HG02870 (cell line): Measurements from ENCODE around the gene ST7.
A peak's percentile ranks its signal among the peaks of the same experiment; 100 is the strongest.

Experiments
- ATAC-seq: cut with Tn5 transposase; IDR thresholded peaks from one replicate; pipeline ENCODE4 v1.9.1; 2021; ENCODE audit warnings: mild to moderate bottlenecking, moderate library complexity; ENCODE audit not compliant: unreplicated experiment

The ST7 gene

DNA sequence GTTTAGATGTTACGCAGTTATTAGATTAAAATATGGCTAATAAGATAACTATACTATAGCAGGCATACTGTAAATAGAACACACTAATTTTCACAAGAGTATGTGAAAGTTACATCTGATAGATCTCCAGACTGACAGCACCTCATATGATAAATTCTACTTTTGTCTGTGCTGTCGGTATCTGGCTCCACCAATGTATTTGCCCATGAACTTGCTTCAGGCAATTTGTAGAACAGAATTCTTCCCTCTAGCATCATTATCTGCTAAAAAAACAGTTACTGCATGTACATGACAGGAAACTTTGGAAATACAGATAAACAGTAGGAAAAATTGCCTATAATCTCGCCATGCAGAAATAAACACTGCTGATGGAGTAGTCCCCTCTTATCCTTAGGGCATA lies 231.8 kb downstream of the ST7 start:
- ATAC-seq, result no peak

- no peak for ATAC-seq
Measured at GRCh38 chr7:117186218-117187010, 233.1 kb downstream of the ST7 start.

DNA sequence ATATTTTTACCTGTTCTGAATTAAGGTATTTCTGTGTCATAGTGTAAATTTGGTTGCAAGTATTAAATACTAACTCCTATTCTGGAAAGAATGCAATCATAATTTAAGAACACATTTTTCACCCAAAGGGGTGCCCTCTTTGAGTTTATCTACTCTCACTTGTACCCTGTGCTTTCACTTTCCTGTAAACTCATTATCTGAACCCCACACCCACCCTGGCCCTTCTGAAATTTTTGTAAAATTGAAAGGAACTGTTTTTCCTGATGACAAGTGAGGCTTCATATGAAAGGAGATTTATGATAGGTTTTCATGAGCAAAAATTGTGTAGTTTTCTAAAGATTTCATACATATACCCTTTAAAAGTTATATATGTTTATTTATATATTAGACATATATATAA lies 235.1 kb downstream of the ST7 start:
- no peak for ATAC-seq

DNA sequence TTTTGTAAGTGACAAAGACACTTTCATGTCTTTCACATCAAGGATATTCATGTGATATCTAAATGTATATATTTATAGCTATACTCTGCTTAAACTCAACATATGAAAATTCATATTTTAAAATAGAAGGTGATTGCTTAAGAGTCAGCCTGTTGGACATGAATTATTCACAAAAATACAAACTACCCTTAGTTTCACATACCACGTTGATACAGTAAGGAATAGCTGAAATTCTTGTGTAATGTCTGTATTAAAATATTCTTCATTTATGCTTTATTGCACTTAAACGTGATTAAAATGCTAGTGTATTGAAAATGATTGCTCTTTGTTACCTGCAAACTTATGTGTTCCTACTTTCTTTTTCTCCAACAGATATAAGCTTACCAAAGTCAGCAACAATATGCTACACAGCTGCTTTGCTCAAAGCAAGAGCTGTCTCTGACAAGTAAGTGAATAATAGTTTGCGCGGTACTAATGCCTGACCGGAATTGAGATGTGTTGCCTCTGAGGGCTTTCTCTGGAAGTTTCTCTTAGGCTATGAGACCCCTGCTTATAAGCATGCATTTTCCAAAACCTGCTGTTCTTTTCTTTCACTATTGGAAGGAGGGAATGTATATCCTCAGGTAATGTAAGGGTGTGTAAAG lies 235.8 kb downstream of the ST7 start:
- no peak for ATAC-seq

DNA sequence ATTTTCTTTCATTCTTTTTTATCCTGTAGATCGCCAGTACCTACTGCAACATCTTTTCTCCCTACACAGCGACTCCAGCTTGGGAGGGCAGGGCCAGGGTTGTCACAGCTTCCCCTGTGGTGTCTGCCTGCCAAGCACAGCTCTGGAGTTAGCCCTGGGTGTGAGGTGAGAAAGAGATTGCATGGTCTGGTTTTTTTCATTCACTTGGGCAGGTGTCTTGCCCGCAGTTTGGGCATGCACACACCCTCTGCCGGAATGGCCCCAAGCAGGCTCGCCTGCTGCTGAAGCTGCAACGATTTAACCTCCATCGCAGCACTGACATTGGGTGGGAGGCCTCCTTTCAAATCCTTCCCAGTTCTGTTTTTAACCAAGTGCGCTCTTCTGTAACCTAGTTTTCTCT lies 236.8 kb downstream of the ST7 start:
- ATAC-seq, result no peak

GRCh38 chr7:117190746-117191435 lies 237.6 kb downstream of the ST7 start:
- ATAC-seq, result no peak

- ATAC-seq, result no peak
Measured at GRCh38 chr7:117192108-117192507, 238.8 kb downstream of the ST7 start.

GRCh38 chr7:117193564-117193963 lies 240.3 kb downstream of the ST7 start:
- ATAC-seq, result no peak

DNA sequence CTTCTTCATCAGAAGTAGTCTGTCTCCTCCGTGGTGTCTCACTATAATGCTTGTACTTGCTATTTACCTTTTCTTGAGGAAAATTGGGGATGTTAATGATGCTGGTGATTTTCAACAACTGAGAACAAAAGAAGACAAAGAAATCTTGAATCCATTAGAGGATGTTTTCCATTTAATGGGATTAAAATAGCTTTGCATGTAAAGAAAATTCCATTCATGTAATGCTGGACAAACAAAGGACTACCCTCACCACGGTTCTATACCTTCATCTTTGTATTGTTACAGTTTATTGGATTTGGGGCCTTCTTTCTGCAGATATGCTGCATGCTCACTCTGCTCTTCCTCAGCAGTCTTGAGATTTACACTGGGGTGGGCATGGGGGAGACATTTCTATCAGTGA lies 241.1 kb downstream of the ST7 start:
- no peak for ATAC-seq

DNA sequence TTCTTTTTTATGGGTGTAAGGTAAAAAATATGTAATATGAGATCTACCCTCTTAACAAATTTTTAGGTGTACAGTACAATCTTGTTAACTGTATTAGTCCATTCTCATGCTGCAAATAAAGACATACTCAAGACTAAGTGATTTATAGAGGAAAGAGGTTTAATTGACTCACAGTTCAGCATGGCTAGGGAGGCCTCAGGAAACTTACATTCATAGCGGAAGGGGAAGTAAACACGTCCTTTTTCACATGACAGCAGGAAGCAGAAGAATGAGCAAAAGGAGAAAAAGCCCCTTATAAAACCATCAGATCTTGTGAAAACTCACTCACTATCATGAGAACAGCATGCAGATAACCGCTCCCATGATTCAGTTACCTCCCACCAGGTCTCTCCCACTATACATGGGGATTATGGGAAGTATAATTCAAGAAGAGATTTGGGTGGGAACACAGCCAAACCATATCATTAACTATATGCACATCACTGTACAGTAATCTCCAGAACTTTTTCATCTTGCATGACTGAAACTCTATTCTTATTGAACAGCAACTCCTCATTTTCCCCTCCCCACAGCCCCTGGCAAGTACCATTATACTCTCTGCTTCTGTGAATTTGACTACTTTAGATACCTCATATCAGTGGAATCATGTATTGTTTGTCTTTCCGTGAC lies 242.2 kb downstream of the ST7 start:
- ATAC-seq, result no peak

DNA sequence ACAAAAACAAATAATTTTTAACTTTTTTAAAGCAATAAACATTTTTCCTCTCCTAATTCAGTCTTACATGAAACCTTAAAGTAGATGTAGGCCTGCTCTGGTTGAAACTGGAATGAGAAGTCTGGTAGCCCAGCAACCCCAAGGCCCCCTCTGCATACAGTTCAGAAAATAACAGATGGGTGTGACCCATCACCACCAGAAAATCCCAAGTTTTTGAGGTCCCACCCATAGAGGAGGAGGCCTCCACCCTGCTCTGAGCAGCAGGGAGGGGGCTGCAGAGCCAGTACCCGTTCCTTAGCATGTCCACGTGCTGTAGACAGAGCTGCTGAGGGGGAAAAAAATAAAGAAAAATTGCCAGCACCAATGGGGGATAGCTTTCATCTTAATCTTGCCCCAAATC lies 246.8 kb downstream of the ST7 start:
- no peak for ATAC-seq

DNA sequence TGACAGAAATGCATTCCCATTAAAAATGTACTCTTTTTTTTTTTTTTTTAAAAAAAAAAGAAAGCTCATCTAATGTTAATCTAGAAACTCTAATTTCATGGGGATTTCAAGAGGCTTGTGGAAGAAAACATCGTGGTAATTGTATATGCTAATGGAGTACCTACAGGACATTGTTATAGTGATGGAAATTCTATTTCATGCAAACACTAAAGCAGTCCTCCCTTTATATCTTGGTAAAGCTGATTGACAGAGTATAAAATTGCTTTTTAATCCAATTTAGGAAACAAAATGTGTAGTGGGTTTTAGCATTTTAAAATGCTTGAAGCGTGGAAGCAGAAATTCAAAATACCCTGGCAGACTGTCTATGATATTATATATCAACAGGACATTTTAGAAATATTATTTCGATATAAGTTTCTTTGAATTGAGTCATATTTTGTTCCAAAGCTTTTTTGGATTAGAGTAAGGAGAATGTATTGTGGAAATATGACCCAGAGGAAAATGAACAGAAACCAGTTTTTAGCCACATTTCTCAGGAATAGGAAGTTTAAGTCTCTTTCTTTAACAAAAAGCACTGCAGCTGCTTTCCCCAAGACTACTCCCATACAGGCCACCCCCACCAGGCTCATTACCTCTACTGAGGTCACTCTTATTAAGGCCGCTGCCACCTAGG lies 247.6 kb downstream of the ST7 start:
- no peak for ATAC-seq

- no peak for ATAC-seq
Measured at GRCh38 chr7:117202511-117202910, 249.2 kb downstream of the ST7 start.

DNA sequence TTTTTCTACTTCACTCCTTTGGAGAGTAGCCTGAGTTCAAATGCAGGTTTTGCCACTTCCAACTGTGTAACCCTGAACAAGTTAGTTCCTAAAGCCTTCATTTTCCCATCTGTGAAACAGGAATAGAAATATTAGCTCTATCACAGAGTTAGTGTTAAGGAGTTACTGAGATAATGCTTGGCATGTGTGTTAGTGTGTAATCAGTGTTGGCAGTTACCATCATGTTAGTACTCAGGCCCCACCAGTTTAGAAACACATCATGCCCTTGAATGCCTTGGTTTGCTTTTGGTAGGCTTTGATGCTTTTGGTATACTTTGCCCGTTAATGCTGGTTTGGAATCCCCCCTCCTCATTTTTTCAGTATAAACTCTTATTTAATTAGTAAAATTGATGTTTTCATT lies 249.9 kb downstream of the ST7 start:
- ATAC-seq, result no peak

DNA sequence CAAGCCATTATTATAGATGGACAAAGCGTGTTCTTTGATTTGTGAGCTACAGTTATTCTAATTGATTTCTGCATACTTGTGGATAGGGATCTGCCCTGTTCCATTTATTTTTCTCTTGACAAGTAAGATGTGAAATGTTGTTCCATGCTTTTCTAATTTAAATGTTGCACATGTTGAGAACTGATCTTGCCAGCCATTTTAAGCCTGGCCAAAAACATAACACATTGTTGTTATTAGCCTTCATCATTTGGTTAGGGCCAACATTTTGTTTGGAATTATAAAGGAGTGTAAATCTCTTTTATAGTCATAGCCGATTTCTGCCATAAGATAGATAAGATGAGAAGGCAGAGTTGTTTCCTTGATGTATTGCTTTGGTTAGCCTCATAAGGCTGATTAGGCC lies 252.6 kb downstream of the ST7 start:
- no peak for ATAC-seq

DNA sequence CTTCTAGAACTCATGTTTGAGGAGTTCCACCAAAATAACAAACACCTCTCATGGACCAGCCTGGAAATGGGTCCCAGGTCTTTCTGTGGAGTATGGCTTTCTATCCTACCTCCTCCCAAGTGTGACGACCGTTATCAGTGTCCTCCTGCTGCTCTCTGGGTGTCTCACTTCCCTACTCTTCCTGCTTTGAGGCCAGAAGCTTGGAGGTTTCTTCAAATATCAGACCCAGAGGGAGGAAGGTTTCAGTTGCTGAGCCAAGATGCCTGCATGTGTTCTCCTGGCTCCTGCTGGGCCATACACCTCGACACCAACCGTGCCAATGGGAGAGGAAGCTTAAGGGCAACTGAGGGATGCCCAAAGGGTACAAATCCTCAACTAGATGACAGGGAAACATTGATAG lies 255.0 kb downstream of the ST7 start:
- no peak for ATAC-seq

DNA sequence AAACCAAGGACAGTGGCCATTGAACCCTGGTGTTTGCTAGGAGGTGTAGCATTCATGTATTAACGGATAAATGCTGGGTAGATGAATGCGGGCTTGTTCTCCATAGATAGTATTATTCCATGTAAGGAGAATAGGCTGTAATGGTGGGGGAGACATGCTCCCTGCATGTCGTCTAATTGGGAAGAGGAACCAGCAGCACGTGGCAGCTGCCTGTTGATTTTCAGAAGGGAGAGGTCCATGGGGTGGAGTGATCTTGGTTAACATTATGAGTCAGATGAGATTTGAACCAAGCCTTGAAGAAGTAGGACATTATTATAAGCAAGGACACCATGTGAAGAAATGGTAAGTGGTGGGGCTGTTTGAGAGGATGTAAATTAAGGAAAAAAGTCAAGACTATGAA lies 257.1 kb downstream of the ST7 start:
- ATAC-seq, result no peak

DNA sequence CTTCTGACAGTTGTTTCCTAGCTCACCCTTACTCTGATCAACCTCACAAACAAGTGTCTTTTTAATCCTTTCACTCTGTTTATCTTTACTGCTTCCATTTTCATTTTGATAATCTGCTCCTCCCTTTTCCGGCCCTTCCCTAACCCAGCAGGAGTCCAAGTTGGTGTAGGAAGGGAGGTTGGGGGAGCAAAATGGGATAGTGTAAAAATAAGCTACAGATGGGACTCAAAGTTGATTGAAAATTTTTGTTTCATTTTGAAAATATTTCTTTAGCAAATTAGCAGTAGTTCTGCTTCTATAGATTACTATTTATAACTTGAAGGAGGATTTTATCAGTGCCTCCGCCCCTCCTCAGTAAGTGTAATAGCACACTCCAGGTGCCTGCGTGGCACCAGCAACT lies 257.6 kb downstream of the ST7 start:
- ATAC-seq, result no peak

DNA sequence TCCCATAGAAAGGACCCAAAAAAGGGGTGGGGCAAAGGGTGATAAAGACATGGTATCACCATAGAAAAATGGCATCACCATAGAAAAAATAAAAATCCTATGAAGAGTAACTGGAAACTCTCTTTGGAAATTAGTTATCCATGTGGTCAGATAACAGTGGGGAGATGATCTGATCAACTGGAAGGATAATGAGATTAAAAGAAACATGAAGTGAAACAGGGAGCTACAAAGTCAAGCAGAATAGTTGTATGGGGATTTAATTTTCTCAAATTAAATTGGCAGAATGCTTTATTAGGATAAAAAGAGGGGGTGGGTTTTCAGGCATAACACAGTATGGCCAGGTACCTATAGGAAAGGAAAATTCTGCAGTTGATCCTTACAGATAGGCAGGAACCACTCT lies 258.3 kb downstream of the ST7 start:
- ATAC-seq, result no peak

DNA sequence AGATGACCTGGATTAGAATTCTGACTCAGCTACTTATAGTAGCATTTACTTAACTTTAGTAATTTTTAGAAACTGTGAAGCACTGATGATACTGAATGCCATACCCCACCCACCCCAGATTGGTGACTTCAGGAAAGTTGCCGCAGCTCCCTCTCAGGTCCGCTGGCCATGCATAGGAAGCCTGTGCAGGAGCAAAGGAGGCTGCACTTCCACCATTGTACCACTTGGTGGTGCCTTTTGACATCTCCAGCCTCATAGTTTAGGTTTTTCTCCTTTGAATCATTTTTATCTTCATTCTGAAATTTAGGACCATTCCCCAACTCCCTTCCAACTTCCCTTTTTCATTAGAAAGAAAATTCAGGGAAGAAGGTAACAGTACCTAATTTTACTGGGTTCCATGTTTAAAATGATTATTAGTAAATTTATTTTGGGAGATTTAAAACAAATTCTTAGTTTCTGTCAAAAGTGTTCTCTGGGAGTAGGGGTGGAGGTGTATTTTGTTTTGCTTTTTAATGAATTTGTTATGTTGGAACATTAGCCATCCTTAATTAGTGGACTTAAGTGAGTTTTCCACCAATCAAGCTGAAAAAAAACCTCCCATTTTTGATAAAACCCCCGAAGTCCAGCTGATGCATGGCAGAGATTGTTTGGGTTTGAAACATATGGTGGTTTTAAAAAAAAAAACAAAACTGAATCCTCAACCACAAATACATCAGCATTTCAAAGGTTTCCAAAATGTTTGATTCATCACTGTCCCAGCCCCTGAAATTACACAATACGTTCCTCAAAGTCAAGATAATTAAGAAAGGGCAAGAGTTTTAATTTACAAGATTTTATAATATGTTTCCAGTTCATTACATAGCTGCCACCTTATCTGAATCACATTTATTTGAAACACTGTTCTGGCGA lies 259.9 kb downstream of the ST7 start:
- ATAC-seq, result peak; percentile 75
